Progenitor cell of endocrine pancreas (in vitro differentiated cells): ENCODE results near the gene MIF. TPM values are rescaled to one million over a fixed set of nuclear protein-coding genes. Genes with fewer than 3 reads are reported as not detected.

Experiments
- DNase-seq: peaks from one replicate; pipeline ENCODE4 v3.0.0; 2021; ENCODE audit warnings: low spot score; ENCODE audit not compliant: unreplicated experiment
- H3K27ac Mint-ChIP-seq: 2 replicates; pipeline ENCODE4 v1.8.0; 2021; ENCODE audit warnings: mild to moderate bottlenecking, moderate library complexity, mixed read lengths
- H3K27me3 Mint-ChIP-seq: 2 replicates; pipeline ENCODE4 v1.8.0; 2021; ENCODE audit warnings: mixed read lengths
- H3K36me3 Mint-ChIP-seq: 2 replicates; pipeline ENCODE4 v1.8.0; 2022; ENCODE audit warnings: mixed read lengths; ENCODE audit not compliant: insufficient read depth
- H3K4me1 Mint-ChIP-seq: 2 replicates; pipeline ENCODE4 v1.8.0; 2021; ENCODE audit warnings: low read depth, mixed read lengths
- H3K4me3 Mint-ChIP-seq: 2 replicates; pipeline ENCODE4 v1.8.0; 2021; ENCODE audit warnings: low read depth, mild to moderate bottlenecking, moderate library complexity, mixed read lengths
- H3K9me3 Mint-ChIP-seq: 2 replicates; pipeline ENCODE4 v1.8.0; 2021; ENCODE audit warnings: low read depth, mixed read lengths
- CTCF ChIP-seq: fragments of 200-600 bp; sonication (generic); IDR thresholded peaks from one replicate; pipeline ENCODE4 v1.5.0; 2021; ENCODE audit warnings: antibody characterized with exemption, mild to moderate bottlenecking; ENCODE audit not compliant: unreplicated experiment
- total RNA-seq: library from RNA; stranded (reverse); gene quantifications from 2 replicates; pipeline ENCODE4 v1.2.1, GENCODE V29; 2021

MIF gene
- total RNA-seq, 1 donor from 2014 or later = 562 TPM

- Mint-ChIP-seq H3K4me1 (peaks cover 21% of the 10 kb centered on the region), H3K27me3 (no peaks in the 10 kb centered on the region), H3K4me3 (no peak overlapping the region), H3K27ac (peak overlapping the region; percentile 80), H3K36me3 (peaks cover 1% of the 10 kb centered on the region), H3K9me3 (no peaks in the 10 kb centered on the region)
- no peak for TF ChIP-seq CTCF
- DNase-seq = no peak
Observed at GRCh38 chr22:23910496-23911190, 16.5 kb downstream of the MIF start.

- DNase-seq = no peak
- H3K9me3 Mint-ChIP-seq = no peaks in the 10 kb centered on the region
- TF ChIP-seq CTCF = no peak
- H3K27ac Mint-ChIP-seq = peak overlapping the region; percentile 76
- H3K4me1 Mint-ChIP-seq = peaks cover 21% of the 10 kb centered on the region
- peaks cover 1% of the 10 kb centered on the region for H3K36me3 Mint-ChIP-seq
- H3K27me3 Mint-ChIP-seq = no peaks in the 10 kb centered on the region
- H3K4me3 Mint-ChIP-seq = no peak overlapping the region
Observed at GRCh38 chr22:23911318-23911980, 17.3 kb downstream of the MIF start.

GRCh38 chr22:23912293-23912903 lies 18.2 kb downstream of the MIF start:
- Mint-ChIP-seq H3K27ac (peak overlapping the region; percentile 67), H3K36me3 (peaks cover 1% of the 10 kb centered on the region), H3K4me1 (peaks cover 20% of the 10 kb centered on the region), H3K4me3 (peak overlapping the region; percentile 34), H3K9me3 (no peaks in the 10 kb centered on the region), H3K27me3 (no peaks in the 10 kb centered on the region)
- no peak for DNase-seq
- no peak for TF ChIP-seq CTCF

GRCh38 chr22:23913306-23913660 lies 19.1 kb downstream of the MIF start:
- no peak for TF ChIP-seq CTCF
- no peak for DNase-seq
- Mint-ChIP-seq H3K4me1 (peaks cover 20% of the 10 kb centered on the region), H3K4me3 (peak overlapping the region; percentile 83), H3K9me3 (no peaks in the 10 kb centered on the region), H3K27me3 (no peaks in the 10 kb centered on the region), H3K27ac (peak overlapping the region; percentile 96), H3K36me3 (peaks cover 1% of the 10 kb centered on the region)

GRCh38 chr22:23913661-23914353 lies 19.6 kb downstream of the MIF start:
- Mint-ChIP-seq H3K4me3 (peak overlapping the region; percentile 83), H3K27me3 (no peaks in the 10 kb centered on the region)

More at GRCh38 chr22:23913661-23914353, 19.6 kb downstream of the MIF start:
- no peak for TF ChIP-seq CTCF
- H3K9me3 Mint-ChIP-seq = no peaks in the 10 kb centered on the region
- peaks cover 1% of the 10 kb centered on the region for H3K36me3 Mint-ChIP-seq
- DNase-seq = peak; percentile 98
- H3K4me1 Mint-ChIP-seq = peaks cover 18% of the 10 kb centered on the region
- peak overlapping the region; percentile 96 for H3K27ac Mint-ChIP-seq
